ENCODE data around the gene FAM184A. TPM values are rescaled to one million over a fixed set of nuclear protein-coding genes. Genes with fewer than 3 reads are reported as not detected.
A peak's percentile ranks its signal among the peaks of the same experiment; 100 is the strongest.

Gene FAM184A
- total and polyA plus RNA-seq, 2 of the 13 experiments (the other 11 are each of a cell fraction or from before 2014, with no cell fraction given) = 7.0 to 18.0 TPM

DNA sequence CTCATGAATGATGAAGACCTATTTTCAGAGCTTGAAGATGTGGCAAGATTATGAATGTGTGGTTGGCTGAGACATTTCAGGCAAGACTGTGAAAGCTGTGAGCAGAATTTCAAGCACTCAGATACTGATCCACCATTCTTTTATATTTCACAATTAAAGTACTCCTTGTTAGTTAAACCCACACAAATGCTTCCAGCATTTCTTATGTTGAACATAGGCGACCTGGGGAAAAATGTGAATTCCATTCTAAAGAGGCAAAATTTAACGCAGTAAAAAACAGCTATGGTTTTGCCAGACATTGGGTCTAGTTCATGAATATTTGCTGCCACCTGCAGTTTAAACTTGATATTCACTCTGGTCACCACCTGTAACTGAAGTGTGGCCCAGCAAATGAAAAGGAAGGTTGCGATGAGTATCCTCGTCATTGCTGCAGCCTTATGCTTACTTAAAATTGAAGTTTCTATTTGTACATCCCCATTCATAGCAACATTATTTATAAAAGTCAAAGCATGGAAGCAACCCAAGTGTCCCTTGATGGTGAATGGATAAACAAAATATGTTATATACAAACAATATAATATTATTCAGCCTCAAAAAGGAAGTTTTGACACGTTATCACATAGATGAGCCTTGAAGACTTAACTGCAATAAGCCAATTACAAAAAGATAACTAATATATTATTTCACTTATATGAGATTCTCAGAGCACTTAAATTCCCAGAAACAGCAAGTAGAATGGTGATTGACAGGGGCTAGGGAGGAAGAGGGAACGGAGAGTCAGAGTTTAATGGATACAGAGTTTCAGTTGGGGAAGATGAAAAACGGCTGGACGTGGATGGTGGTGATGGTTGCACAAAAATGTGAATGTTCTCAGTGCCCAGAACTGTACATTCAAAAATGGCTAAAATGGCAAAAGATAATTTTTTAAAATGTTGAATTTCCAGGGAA is 32.4 kb upstream of the FAM184A start (continued):
- TF ChIP-seq IKZF1 (IDR thresholded peaks at IDR 0.05) (no peak), HOXA5 (CRISPR knock-in tag; IDR thresholded peaks at IDR 0.05) (no peak), ZNF652 (CRISPR knock-in tag; IDR thresholded peaks at IDR 0.05; ENCODE audit: borderline replicate concordance, low read depth) (no peak), HIC2 (CRISPR knock-in tag; IDR thresholded peaks at IDR 0.05; ENCODE audit: low read depth) (no peak), ZNF83 (CRISPR knock-in tag; IDR thresholded peaks at IDR 0.05; ENCODE audit: borderline replicate concordance) (no peak), STAG1 (CRISPR knock-in tag; IDR thresholded peaks at IDR 0.05) (peak; percentile 94), POLR2A (IDR thresholded peaks at IDR 0.05; ENCODE audit: insufficient read depth in 1 of 2, low read depth in 2 of 2, low read length in 2 of 2) (no peak), ZNF704 (CRISPR knock-in tag; IDR thresholded peaks at IDR 0.05; ENCODE audit: borderline replicate concordance) (no peak), ZNF143 (CRISPR knock-in tag; IDR thresholded peaks at IDR 0.05) (no peak), RBFOX2 (IDR thresholded peaks at IDR 0.05; ENCODE audit: low read depth, low read length) (no peak), SNAI1 (CRISPR knock-in tag; IDR thresholded peaks at IDR 0.05; ENCODE audit: borderline replicate concordance) (no peak)
- TF ChIP-seq, protein P1, sequence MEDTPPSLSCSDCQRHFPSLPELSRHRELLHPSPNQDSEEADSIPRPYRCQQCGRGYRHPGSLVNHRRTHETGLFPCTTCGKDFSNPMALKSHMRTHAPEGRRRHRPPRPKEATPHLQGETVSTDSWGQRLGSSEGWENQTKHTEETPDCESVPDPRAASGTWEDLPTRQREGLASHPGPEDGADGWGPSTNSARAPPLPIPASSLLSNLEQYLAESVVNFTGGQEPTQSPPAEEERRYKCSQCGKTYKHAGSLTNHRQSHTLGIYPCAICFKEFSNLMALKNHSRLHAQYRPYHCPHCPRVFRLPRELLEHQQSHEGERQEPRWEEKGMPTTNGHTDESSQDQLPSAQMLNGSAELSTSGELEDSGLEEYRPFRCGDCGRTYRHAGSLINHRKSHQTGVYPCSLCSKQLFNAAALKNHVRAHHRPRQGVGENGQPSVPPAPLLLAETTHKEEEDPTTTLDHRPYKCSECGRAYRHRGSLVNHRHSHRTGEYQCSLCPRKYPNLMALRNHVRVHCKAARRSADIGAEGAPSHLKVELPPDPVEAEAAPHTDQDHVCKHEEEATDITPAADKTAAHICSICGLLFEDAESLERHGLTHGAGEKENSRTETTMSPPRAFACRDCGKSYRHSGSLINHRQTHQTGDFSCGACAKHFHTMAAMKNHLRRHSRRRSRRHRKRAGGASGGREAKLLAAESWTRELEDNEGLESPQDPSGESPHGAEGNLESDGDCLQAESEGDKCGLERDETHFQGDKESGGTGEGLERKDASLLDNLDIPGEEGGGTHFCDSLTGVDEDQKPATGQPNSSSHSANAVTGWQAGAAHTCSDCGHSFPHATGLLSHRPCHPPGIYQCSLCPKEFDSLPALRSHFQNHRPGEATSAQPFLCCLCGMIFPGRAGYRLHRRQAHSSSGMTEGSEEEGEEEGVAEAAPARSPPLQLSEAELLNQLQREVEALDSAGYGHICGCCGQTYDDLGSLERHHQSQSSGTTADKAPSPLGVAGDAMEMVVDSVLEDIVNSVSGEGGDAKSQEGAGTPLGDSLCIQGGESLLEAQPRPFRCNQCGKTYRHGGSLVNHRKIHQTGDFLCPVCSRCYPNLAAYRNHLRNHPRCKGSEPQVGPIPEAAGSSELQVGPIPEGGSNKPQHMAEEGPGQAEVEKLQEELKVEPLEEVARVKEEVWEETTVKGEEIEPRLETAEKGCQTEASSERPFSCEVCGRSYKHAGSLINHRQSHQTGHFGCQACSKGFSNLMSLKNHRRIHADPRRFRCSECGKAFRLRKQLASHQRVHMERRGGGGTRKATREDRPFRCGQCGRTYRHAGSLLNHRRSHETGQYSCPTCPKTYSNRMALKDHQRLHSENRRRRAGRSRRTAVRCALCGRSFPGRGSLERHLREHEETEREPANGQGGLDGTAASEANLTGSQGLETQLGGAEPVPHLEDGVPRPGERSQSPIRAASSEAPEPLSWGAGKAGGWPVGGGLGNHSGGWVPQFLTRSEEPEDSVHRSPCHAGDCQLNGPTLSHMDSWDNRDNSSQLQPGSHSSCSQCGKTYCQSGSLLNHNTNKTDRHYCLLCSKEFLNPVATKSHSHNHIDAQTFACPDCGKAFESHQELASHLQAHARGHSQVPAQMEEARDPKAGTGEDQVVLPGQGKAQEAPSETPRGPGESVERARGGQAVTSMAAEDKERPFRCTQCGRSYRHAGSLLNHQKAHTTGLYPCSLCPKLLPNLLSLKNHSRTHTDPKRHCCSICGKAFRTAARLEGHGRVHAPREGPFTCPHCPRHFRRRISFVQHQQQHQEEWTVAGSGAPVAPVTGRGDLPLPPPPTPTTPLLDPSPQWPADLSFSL (CRISPR knock-in tag; IDR thresholded peaks at IDR 0.05) = no peak
- TF ChIP-seq, protein P2, sequence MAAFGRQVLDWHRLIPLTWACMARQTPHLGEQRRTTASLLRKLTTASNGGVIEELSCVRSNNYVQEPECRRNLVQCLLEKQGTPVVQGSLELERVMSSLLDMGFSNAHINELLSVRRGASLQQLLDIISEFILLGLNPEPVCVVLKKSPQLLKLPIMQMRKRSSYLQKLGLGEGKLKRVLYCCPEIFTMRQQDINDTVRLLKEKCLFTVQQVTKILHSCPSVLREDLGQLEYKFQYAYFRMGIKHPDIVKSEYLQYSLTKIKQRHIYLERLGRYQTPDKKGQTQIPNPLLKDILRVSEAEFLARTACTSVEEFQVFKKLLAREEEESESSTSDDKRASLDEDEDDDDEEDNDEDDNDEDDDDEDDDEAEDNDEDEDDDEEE (CRISPR knock-in tag; IDR thresholded peaks at IDR 0.05) = no peak
